Cardiac septum (tissue), 1 donor: ENCODE measurements around the gene BCAR3. TPM values are rescaled to one million over a fixed set of nuclear protein-coding genes. Genes with fewer than 3 reads are reported as not detected.
A peak's percentile ranks its signal among the peaks of the same experiment; 100 is the strongest.
"Not testable (repeated sequence)": the region's sequence is repeated elsewhere in the genome, so short reads cannot be mapped to it uniquely, and the experiment has no call there.

ENCODE experiments used
- DNase-seq: peaks from one replicate; pipeline ENCODE4 v3.0.0-alpha.2; 2020; ENCODE audit warnings: low spot score
- intact Hi-C: fragments of 100-400 bp; cut with DNase I; formaldehyde crosslinking; loops from one replicate; pipeline ENCODE4 v1.14.0; 2022
- total RNA-seq: library from RNA; stranded (reverse); fragmentation: NEBNext Ultra II Directional; extraction: Animal tissue kit (Norgen Biotek cat#: 25700); gene quantifications from one replicate; pipeline ENCODE4 v1.2.1, GENCODE V29; 2021
- donor health status: DM: no; HTN: no; CAD: no.

The BCAR3 gene
- total RNA-seq, 1 donor from 2014 or later: 6.9 TPM

DNA sequence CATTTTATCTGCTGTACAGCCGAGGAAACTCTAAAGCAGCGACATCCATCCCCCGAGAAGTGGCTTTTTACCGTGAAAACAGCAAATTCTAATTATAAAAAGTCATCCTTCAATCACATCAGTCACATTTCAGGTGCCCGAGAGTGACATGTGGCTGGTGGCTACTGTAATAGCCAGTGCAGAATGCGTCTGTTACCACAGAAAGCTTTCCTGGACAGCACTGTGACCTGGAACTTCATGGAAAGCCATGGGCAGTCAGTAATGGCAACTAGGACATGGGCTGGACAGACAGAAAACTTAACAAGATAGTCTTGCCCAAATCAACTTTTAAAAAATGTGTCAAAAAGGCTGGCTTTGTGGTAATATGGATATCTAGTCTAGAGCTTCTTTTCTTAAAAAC, 106.6 kb downstream of the BCAR3 start:
- intact Hi-C loops: no loop called here
- no peak for DNase-seq

- DNase-seq: no peak
- intact Hi-C loops: no loop called here
Measured at GRCh38 chr1:93574511-93574910, 107.1 kb downstream of the BCAR3 start.

- intact Hi-C loops: no loop called here
- no peak for DNase-seq
Measured at GRCh38 chr1:93573940-93574469, 107.6 kb downstream of the BCAR3 start.

DNA sequence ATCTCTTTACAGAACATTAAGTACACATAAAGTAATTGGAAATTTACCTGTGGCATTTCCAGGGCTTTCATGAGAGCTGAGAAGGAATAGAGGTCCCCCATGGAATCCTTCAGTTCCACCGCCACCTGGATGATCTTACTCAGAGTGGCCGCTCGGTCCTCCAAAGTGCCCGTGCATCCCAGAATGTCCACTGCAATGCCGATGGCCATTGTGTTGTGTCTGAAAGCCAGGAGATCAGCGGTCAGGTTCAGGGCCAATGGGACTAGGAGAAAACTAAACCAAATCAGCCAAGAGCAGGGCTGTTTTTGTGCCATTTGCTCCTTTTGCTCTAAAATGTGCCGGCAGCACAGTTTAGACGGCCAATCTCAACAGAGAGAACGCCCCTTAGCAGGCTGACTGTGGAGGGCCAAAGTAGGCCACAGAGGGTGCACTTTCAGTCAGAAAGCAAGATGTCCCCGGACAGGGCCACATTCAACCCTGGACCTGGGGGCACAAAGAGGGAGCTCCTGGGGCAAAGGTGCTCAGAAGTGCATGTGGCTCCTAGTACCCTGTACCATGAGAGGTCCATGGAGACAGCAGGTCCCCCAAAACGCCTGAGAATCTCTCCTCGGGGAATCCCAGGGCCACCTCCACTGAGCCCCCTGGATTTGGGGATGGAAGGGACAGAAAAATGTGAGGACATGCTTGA, 109.9 kb downstream of the BCAR3 start:
- no peak for DNase-seq
- intact Hi-C loops: no loop called here

DNA sequence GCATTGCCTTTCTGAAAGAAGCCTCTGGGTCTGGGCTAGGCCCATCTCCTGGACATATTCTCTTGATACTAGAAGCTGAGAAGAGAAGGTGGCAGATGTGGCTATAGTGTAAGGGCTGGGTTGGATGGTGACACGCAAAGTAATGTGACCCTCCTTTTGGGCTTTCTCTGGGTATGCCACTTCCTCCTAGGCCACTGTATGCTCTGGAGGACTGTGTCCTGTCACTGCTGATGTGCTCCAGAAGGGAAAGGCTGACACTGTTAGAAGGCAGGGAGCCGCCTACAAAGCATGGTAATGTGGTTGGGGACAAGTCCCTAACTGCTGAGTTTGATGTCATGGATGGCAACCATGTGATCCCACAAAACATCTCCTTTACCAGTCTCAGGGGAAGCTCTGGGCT, 112.1 kb downstream of the BCAR3 start:
- intact Hi-C loops: no loop called here
- DNase-seq: no peak

- peak; percentile 71 for DNase-seq
- intact Hi-C loops: no loop called here
Measured at GRCh38 chr1:93567255-93567918, 114.2 kb downstream of the BCAR3 start.

GRCh38 chr1:93566227-93566626, 115.4 kb downstream of the BCAR3 start:
- intact Hi-C loops: no loop called here

DNA sequence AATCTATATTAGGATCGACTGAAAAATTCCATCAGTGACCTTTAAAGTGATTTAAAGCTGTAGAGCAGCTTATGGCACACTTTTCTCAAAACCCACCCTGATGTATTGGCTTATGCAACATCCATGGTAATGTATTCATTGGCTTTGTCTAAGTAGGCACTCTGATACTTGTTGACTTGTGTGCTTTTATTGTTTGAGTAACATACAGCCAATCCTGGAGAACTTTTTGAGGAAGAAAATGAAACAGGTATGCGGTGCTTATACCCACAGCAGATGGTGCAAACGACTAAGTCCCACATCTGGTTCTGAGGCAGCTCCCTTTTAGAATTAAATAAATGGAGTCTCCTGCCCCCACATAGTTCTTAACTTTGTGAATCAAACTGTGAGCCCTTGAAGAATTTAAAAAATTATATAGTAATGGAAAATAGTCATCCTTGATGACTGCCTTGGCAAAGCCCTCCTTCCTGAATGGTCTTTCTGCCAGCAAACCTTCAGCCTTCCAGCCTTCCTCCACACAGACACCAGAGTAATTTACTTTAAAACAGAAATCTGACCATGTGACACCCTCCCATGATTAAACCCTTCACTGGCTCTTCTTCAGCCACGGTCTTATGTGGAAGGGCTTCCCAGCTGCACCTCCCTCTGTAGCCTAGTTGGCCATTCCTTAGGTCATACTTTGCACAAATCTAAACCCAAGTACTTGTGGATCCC, 116.0 kb downstream of the BCAR3 start:
- intact Hi-C loops: no loop called here

More at GRCh38 chr1:93566227-93566626, 115.4 kb downstream of the BCAR3 start:
- DNase-seq: no peak

DNA sequence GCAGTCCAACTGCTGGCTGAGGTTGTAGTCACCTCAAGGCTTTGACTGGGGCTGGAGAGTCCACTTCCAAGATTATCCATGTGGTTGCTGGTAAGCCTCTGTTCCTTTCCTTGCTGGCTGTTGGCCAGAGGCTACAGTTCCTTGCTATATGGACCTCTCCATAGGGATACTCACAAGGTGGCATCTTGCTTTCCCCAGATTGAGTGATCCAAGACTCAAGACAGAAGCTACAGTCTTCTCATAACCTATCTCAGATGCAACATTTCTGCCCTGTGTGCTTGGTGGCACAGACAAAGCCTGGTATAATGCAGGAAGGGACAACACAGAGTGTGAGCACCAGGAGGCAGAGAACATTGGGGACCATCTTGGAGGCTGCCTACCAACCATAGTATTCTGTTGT, 121.9 kb downstream of the BCAR3 start:
- DNase-seq: no peak
- intact Hi-C loops: loop anchor here (5.0 kb wide), 1 partner anchor 63 kb away; no protein-coding TSS in a partner anchor

More for the DNA sequence above, 116.0 kb downstream of the BCAR3 start:
- no peak for DNase-seq

DNA sequence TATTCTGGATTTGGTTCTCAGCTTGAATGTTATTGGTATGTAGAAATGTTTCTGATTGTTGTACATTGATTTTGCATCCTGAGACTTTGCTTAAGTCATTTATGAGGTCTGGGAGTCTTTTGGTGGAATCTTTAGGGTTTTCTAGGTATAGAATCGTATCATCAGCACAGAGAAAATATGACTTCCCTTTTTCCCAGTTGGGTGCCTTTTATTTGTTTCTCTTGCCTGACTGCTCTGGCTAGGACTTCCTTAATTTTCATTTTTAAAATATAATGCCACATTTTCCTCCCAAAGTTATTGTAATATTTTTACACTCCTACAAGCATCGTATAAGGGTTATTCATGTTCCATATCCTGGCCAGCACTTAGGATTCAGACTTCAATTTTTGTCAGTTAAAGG, 122.6 kb downstream of the BCAR3 start:
- DNase-seq: no peak
- intact Hi-C loops: loop anchor here (5.0 kb wide), 1 partner anchor 63 kb away; no protein-coding TSS in a partner anchor

DNA sequence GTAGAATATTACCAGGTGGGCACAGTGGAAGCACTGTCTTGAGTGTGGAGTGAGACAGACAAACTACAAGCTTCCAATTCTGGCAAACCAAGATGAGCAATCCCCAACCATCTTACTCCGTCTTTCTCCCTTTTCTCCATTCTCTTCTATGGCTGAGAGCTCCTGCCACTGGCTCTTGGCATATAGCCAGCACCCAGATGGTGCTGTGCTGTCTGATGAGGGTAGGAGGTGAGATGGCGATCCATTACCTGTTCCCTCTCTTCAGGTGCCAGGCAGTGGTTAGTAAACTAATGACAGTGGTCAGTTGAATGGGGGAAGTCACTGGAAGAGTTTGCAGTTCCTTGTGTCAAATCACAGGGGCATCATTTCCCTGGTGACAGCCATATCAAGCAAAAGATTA, 125.3 kb downstream of the BCAR3 start:
- intact Hi-C loops: loop anchor here (5.0 kb wide), 1 partner anchor 66 kb away; no protein-coding TSS in a partner anchor

DNA sequence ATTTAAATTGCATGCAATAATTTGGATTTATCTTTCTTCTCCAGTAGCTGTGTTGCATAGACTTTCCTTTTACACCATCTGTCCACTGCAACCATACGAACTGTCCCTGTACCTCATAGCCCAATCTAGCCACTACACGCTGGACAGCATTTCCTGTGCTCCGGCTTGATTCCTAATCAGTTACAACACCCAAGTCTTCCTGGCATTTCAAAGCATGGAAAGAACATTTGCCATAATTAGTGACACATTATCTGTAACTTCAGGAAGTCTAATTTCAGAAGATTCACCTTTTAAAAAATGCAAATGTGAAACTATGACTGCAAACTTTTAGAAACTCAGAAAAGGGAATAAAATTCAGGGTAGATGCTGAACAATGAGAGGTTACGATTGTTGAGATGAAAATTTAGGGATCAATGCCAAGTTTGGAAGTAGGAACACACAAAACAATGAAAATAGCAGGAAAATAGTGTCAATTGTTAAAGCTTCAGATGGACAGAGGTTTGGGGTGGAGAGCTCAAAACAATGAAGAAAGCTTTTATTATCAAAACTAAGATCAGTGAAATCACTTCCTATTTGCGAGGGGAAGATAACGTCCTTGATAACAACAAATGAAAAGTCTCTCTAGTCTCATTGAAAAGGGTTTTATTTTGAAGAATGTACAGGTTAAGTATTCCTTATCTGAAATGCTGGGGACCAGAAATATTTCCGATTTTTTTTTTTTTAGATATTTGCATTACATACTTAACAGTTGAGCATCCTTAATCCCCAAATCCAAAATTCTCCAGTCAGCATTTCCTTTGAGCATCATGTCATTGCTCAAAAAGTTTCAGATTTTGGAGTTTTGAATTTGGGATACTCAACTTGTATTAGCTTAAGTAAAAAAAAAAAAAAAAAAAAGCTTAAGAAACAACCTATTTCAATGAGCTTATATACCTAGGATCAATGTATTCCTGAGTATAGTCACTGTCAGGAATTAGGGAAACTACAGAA, 126.5 kb downstream of the BCAR3 start:
- DNase-seq: no peak
- intact Hi-C loops: loop anchor here (5.0 kb wide), 2 partner anchors 67 to 108 kb away; partner anchors contain the start of gene FNBP1L

More for the DNA sequence above, 125.3 kb downstream of the BCAR3 start:
- no peak for DNase-seq

DNA sequence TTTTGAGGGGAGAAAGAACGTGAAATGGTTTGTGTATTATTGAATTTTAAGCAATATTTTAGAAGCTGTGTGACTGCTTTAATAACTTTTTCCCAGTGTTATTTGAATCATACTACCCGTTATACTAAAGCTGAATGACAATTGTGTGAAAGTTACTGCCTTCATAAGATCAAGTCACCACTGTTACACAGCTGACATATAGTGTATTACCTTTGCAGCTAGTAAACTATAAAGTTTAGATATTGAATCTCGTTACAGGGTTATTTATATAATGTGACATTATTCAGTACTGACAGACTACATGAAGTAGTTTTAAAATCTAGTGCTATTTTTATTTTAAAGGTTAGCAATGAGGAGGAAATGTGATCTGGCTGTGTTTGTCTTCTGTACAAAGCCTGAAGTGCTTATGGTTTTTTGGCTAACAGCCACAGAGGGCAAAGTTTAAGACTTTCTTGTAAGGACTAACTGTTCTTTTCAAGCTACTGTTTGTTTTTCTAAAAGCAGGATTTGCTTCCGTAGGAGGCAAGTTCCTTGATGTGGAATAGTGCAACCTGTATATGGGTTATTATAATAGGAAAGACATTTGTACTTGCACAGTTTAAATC, 127.6 kb downstream of the BCAR3 start:
- intact Hi-C loops: loop anchor here (5.0 kb wide), 1 partner anchor 107 kb away; the partner anchor contains the start of gene FNBP1L
- DNase-seq: not testable (repeated sequence)

GRCh38 chr1:93552741-93553455, 128.7 kb downstream of the BCAR3 start:
- intact Hi-C loops: loop anchor here (5.0 kb wide), 1 partner anchor 106 kb away; the partner anchor contains the start of gene FNBP1L
- no peak for DNase-seq

DNA sequence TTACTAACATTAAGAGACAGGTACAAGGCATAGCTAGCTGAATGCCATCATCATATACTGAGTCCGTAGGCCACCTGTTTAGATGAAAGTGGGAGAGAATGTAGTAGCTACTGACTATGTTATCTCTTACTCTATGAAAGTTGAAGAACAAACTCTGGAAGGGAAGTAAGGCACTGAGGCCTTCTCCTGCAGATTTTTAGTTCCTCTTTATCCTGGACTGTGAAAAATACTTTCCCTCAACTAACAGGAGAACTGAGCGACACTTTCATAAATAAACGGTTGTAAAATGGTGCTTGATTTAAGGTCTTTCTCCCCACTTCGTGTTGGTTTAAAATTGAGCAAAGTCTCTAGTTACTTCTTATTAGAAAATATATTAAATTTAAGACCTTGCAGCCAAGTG, 131.8 kb downstream of the BCAR3 start:
- no peak for DNase-seq
- intact Hi-C loops: loop anchor here (5.0 kb wide), 1 partner anchor 103 kb away; the partner anchor contains the start of gene FNBP1L

DNA sequence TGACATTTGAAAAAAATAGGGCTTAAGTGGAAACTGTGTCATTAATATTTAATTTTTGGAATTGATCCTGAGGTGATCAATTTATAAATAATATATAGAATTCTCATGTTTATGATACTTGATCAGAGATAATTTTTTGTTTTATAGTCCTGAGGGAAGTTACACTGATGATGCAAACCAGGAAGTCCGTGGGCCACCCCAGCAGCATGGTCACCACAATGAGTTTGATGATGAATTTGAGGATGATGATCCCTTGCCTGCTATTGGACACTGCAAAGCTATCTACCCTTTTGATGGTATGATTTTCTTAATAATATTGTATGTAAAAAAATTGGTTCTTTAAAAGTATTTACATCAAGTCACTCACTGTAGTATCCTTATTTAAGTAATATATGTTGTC, 132.5 kb downstream of the BCAR3 start:
- intact Hi-C loops: no loop called here
- DNase-seq: no peak

DNA sequence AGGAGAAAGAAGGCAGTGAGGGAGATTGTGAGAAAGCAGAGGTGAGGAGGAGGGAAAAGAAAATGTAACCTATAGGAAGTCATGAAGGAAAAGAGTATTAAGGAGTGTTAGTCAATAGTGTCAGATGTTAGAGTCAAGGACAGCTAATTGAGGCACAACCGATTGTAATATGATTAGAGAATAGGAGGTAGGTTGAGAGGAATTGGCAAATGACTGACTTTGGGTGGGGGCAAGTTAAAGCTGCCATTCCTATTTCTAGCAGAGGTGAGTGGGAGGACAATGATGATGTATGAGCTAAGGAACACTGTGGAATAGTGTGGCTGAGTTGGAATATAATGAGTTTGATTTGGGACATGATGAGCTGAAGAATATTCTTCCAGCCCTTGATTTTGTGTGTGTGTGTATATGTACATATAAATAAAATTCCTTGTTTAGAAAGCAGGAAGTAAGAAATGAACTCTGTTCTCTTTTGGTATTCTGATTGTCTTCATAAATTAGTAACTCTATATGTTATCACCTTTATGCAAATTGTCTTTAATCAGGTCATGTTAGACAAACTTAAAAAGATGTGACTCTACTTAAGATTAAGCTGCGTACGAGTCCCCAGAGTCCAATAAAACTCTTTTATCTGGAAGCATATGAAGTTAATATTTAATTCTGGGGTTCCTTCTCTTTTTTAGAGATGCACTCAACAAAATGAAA, 135.3 kb downstream of the BCAR3 start:
- intact Hi-C loops: no loop called here
- no peak for DNase-seq
